ENCODE data around the gene PCTP.

The PCTP gene

GRCh38 chr17:55806745-55807495, 56.1 kb downstream of the PCTP start:
- DNase-seq = no peak

- DNase-seq = no peak
These were observed 60.7 kb downstream of the PCTP start for GRCh38 chr17:55811536-55811935.

- no peak for DNase-seq
These were observed 61.5 kb downstream of the PCTP start for GRCh38 chr17:55812323-55812722.

GRCh38 chr17:55813944-55814343, 63.1 kb downstream of the PCTP start:
- no peak for DNase-seq

- DNase-seq = no peak
These were observed 63.5 kb downstream of the PCTP start for GRCh38 chr17:55814377-55814776.

GRCh38 chr17:55816532-55817396, 65.9 kb downstream of the PCTP start:
- DNase-seq = no peak

- DNase-seq = no peak
These were observed 66.5 kb downstream of the PCTP start for GRCh38 chr17:55817397-55817709.

- no peak for DNase-seq
These were observed 67.2 kb downstream of the PCTP start for GRCh38 chr17:55818026-55818425.

- DNase-seq = no peak
These were observed 67.9 kb downstream of the PCTP start for GRCh38 chr17:55818451-55819375.

- no peak for DNase-seq
These were observed 69.8 kb downstream of the PCTP start for GRCh38 chr17:55820675-55821074.

GRCh38 chr17:55822028-55822427, 71.2 kb downstream of the PCTP start:
- no peak for DNase-seq

- no peak for DNase-seq
These were observed 74.4 kb downstream of the PCTP start for GRCh38 chr17:55825213-55825612.
